ENCODE measurements around the gene MRGPRF.

- TF ChIP-seq, protein P1, sequence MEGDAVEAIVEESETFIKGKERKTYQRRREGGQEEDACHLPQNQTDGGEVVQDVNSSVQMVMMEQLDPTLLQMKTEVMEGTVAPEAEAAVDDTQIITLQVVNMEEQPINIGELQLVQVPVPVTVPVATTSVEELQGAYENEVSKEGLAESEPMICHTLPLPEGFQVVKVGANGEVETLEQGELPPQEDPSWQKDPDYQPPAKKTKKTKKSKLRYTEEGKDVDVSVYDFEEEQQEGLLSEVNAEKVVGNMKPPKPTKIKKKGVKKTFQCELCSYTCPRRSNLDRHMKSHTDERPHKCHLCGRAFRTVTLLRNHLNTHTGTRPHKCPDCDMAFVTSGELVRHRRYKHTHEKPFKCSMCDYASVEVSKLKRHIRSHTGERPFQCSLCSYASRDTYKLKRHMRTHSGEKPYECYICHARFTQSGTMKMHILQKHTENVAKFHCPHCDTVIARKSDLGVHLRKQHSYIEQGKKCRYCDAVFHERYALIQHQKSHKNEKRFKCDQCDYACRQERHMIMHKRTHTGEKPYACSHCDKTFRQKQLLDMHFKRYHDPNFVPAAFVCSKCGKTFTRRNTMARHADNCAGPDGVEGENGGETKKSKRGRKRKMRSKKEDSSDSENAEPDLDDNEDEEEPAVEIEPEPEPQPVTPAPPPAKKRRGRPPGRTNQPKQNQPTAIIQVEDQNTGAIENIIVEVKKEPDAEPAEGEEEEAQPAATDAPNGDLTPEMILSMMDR (IDR thresholded peaks at IDR 0.05; ENCODE audit: low read depth, low read length), result no peak
- TF ChIP-seq EZH2phosphoT487 (IDR thresholded peaks at IDR 0.05; ENCODE audit: low read depth), result no peak
These were observed 50.4 kb downstream of the MRGPRF start for GRCh38 chr11:68962527-68963250.

Data from OCI-LY3 (cell line).